HCT116 (cell line): ENCODE measurements around the gene MYH3. TPM values are rescaled to one million over a fixed set of nuclear protein-coding genes. Genes with fewer than 3 reads are reported as not detected.

ENCODE experiments used
- ATAC-seq: fragments of 200-7000 bp; cut with Tn5 transposase; 2 replicates; pipeline ENCODE4 v1.9.1; 2020; ENCODE audit warnings: mild to moderate bottlenecking, moderate library complexity
- BruUV-seq: library from RNA; stranded (reverse); fragments of 400-500 nt; replicated peaks from 2 replicates; lab custom pipeline; 2021; lab: Mats Ljungman, UMichigan
- CTCF ChIA-PET: fragments of 300-600 bp; sonication (Branson Sonifier 250); formaldehyde crosslinking; loops from one replicate; lab custom pipeline; 2021; ENCODE audit warnings: antibody characterized with exemption; lab: Charles Lee
- POLR2A ChIA-PET: fragments of 300-600, 350-600 bp; sonication (Branson Sonifier 250); formaldehyde crosslinking; loops from one replicate; lab custom pipeline; 2021; ENCODE audit warnings: antibody characterized with exemption; lab: Charles Lee
- RAD21 ChIA-PET, 2 experiments: fragments of 300-600 bp; sonication (Branson Sonifier 250); formaldehyde crosslinking; loops; one replicate each; lab custom pipeline; 2023; ENCODE audit warnings: low total read pairs in 2 of 2; ENCODE audit not compliant: uncharacterized antibody in 2 of 2, unreplicated experiment in 2 of 2, low non-redundant PET in 1 of 2; lab: Charles Lee
- DNase-seq: peaks from one replicate; pipeline ENCODE4 v3.0.0-alpha.2; 2010; ENCODE audit warnings: low read depth, low spot score
- H2AFZ ChIP-seq: fragments of 200-600 bp; shearing (Covaris generic), sonication (generic); 2 replicates; pipeline ENCODE4 v1.6.1; 2017; ENCODE audit warnings: low read depth, mixed run types, mixed read lengths, antibody characterized with exemption, low read length; ENCODE audit not compliant: poor library complexity, severe bottlenecking
- H3K27ac ChIP-seq: 2 replicates; pipeline ENCODE4 v1.5.1; 2012; ENCODE audit warnings: low read depth, low read length
- H3K27me3 ChIP-seq: fragments of 200-600 bp; sonication (generic); 2 replicates; pipeline ENCODE4 v1.6.1; 2016; ENCODE audit warnings: mixed run types, low read length, mixed read lengths; ENCODE audit not compliant: insufficient read depth
- H3K36me3 ChIP-seq, 2 experiments: fragments of 200-500 bp in 1 of 2; fragments of 200-600 bp in 1 of 2; sonication (Bioruptor generic) in 1 of 2; sonication (generic) in 1 of 2; 2 replicates each; pipeline versions ENCODE4 v1.5.1 to v1.6.1; 2014 to 2016; ENCODE audit warnings: low read length in 2 of 2, inconsistent platforms in 1 of 2, mixed read lengths in 1 of 2, mixed run types in 1 of 2; ENCODE audit not compliant: insufficient read depth in 2 of 2, control insufficient read depth in 1 of 2
- H3K4me1 ChIP-seq, 2 experiments: fragments of 200-600 bp in 1 of 2; sonication (generic) in 1 of 2; 2 replicates each; pipeline versions ENCODE4 v1.5.1 to v1.6.1; 2012 to 2017; ENCODE audit warnings: low read length in 2 of 2, inconsistent platforms in 1 of 2, mild to moderate bottlenecking in 1 of 2, mixed read lengths in 1 of 2, mixed run types in 1 of 2, moderate library complexity in 1 of 2; ENCODE audit not compliant: insufficient read depth in 2 of 2, control insufficient read depth in 1 of 2
- H3K4me2 ChIP-seq: fragments of 200-600 bp; sonication (generic); 2 replicates; pipeline ENCODE4 v1.6.1; 2017; ENCODE audit warnings: mixed run types, low read length, mixed read lengths
- H3K4me3 ChIP-seq, 2 experiments: fragments of 200-600 bp in 1 of 2; sonication (generic) in 1 of 2; replicated peaks in 1 of 2; 2 replicates each; pipeline ENCODE4 v1.5.1; 2011 to 2016; ENCODE audit warnings: low read length in 2 of 2, control low read depth in 1 of 2, low read depth in 1 of 2, mild to moderate bottlenecking in 1 of 2, mixed read lengths in 1 of 2, mixed run types in 1 of 2
- H3K79me2 ChIP-seq: fragments of 200-600 bp; sonication (generic); 2 replicates; pipeline ENCODE4 v1.6.1; 2017; ENCODE audit warnings: mild to moderate bottlenecking, mixed run types, low read length, moderate library complexity, mixed read lengths; ENCODE audit not compliant: insufficient read depth
- H3K9ac ChIP-seq: fragments of 200-600 bp; sonication (generic); 2 replicates; pipeline ENCODE4 v1.6.1; 2016; ENCODE audit warnings: low read length, mixed read lengths
- H3K9me2 ChIP-seq: fragments of 200-600 bp; sonication (generic), shearing (Covaris generic); 2 replicates; pipeline ENCODE4 v1.6.1; 2017; ENCODE audit warnings: mixed run types, mild to moderate bottlenecking, moderate library complexity; ENCODE audit not compliant: insufficient read depth
- H3K9me3 ChIP-seq, 2 experiments: fragments of 200-500 bp in 1 of 2; fragments of 200-600 bp in 1 of 2; sonication (Bioruptor generic) in 1 of 2; sonication (generic) in 1 of 2; 2 replicates each; pipeline ENCODE4 v1.6.1; 2014 to 2017; ENCODE audit warnings: low read length in 2 of 2, mixed read lengths in 2 of 2, inconsistent platforms in 1 of 2, low read depth in 1 of 2, mild to moderate bottlenecking in 1 of 2, mixed run types in 1 of 2, moderate library complexity in 1 of 2; ENCODE audit not compliant: control insufficient read depth in 1 of 2, insufficient read depth in 1 of 2
- H4K20me1 ChIP-seq: fragments of 200-600 bp; sonication (generic), shearing (Covaris generic); 2 replicates; pipeline ENCODE4 v1.6.1; 2017; ENCODE audit warnings: mixed run types, mild to moderate bottlenecking, moderate library complexity; ENCODE audit not compliant: insufficient read depth
- CTCF ChIP-seq, 3 experiments: fragments of 200-600 bp in 1 of 3; sonication (generic) in 1 of 3; IDR thresholded peaks in 2 of 3; conservative IDR thresholded peaks in 1 of 3; 2 replicates each; pipeline ENCODE4 v1.5.1; 2012 to 2017; ENCODE audit warnings: low read depth in 2 of 3, low read length in 2 of 3, antibody characterized with exemption in 1 of 3, borderline replicate concordance in 1 of 3, control low read depth in 1 of 3, mild to moderate bottlenecking in 1 of 3, mixed read lengths in 1 of 3, mixed run types in 1 of 3, moderate library complexity in 1 of 3; ENCODE audit not compliant: insufficient read depth in 1 of 3
- EGR1 ChIP-seq: IDR thresholded peaks from 2 replicates; pipeline ENCODE4 v1.6.1; 2012; ENCODE audit warnings: low read depth
- FOSL1 ChIP-seq: IDR thresholded peaks from 2 replicates; pipeline ENCODE4 v1.6.1; 2012; ENCODE audit warnings: low read depth
- JUND ChIP-seq: IDR thresholded peaks from 2 replicates; pipeline ENCODE4 v1.6.1; 2012
- RAD21 ChIP-seq: IDR thresholded peaks from 2 replicates; pipeline ENCODE4 v1.6.1; 2012; ENCODE audit warnings: low read depth, mild to moderate bottlenecking
- intact Hi-C: fragments of 100-400 bp; cut with micrococcal nuclease; formaldehyde crosslinking; loops from 2 replicates; pipeline ENCODE4 v1.10.0; 2022
- total RNA-seq: library from RNA; stranded (reverse); gene quantifications from one replicate; pipeline ENCODE4 v1.2.1, GENCODE V29; 2021; ENCODE audit not compliant: unreplicated experiment
- TF ChIP-seq, protein P1 (sequence below): IDR thresholded peaks from 2 replicates; pipeline ENCODE4 v1.6.1; 2012; ENCODE audit warnings: low read depth

Gene MYH3
- total RNA-seq, 1 experiment from 2014 or later: 1.6 TPM

- ATAC-seq: peak; percentile 90
- no peak overlapping the region for H3K4me2 ChIP-seq
- H2AFZ ChIP-seq: no peak overlapping the region
- ChIA-PET CTCF (interaction anchor here (1.0 to 3.3 kb wide), 3 partner anchors 8 to 15 kb away, joined by 3 to 16 read pairs (median 7); no protein-coding TSS in a partner anchor), POLR2A (no interaction called here), RAD21 (no interaction called here)
- no peaks in the 10 kb centered on the region for H3K27me3 ChIP-seq
- H3K27ac ChIP-seq: no peak overlapping the region
- H3K9me3 ChIP-seq: no peaks in the 10 kb centered on the region
- no peak overlapping the region for H3K4me3 ChIP-seq
- TF ChIP-seq EGR1: no peak
- TF ChIP-seq JUND: no peak
- peak; percentile 57 for TF ChIP-seq RAD21
- TF ChIP-seq CTCF (IDR thresholded peaks at IDR 0.05 in 2 of 3, conservative IDR thresholded peaks at IDR 0.05 in 1 of 3; ENCODE audit: borderline replicate concordance in 1 of 3, insufficient read depth in 1 of 3, low read depth in 2 of 3, low read length in 2 of 3): peak; percentile 34 to 95 (median 94); a peak in 5 of 6 replicates
- TF ChIP-seq FOSL1: no peak
- TF ChIP-seq, protein P1, sequence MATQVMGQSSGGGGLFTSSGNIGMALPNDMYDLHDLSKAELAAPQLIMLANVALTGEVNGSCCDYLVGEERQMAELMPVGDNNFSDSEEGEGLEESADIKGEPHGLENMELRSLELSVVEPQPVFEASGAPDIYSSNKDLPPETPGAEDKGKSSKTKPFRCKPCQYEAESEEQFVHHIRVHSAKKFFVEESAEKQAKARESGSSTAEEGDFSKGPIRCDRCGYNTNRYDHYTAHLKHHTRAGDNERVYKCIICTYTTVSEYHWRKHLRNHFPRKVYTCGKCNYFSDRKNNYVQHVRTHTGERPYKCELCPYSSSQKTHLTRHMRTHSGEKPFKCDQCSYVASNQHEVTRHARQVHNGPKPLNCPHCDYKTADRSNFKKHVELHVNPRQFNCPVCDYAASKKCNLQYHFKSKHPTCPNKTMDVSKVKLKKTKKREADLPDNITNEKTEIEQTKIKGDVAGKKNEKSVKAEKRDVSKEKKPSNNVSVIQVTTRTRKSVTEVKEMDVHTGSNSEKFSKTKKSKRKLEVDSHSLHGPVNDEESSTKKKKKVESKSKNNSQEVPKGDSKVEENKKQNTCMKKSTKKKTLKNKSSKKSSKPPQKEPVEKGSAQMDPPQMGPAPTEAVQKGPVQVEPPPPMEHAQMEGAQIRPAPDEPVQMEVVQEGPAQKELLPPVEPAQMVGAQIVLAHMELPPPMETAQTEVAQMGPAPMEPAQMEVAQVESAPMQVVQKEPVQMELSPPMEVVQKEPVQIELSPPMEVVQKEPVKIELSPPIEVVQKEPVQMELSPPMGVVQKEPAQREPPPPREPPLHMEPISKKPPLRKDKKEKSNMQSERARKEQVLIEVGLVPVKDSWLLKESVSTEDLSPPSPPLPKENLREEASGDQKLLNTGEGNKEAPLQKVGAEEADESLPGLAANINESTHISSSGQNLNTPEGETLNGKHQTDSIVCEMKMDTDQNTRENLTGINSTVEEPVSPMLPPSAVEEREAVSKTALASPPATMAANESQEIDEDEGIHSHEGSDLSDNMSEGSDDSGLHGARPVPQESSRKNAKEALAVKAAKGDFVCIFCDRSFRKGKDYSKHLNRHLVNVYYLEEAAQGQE: no peak
- no peaks in the 10 kb centered on the region for H3K9me2 ChIP-seq
- H3K9ac ChIP-seq: no peak overlapping the region
- no peaks in the 10 kb centered on the region for H3K79me2 ChIP-seq
- no peaks in the 10 kb centered on the region for H3K4me1 ChIP-seq
- intact Hi-C loops: loop anchor here (5.0 kb wide), 1 partner anchor 211 kb away; no protein-coding TSS in a partner anchor
- BruUV-seq: no TSS peak
- no peaks in the 10 kb centered on the region for H3K36me3 ChIP-seq
- DNase-seq: no peak
- no peaks in the 10 kb centered on the region for H4K20me1 ChIP-seq
Observed at GRCh38 chr17:10631048-10631700, 25.9 kb downstream of the MYH3 start.
